Mammary epithelial cell (primary cell): ENCODE data around the gene ZSCAN26.

Experiments
- CTCF ChIP-seq, 2 donors: IDR thresholded peaks in 1 of 2; conservative IDR thresholded peaks in 1 of 2; 2 replicates each; pipeline ENCODE4 v1.5.1; 2011 to 2012; ENCODE audit warnings: inconsistent platforms in 2 of 2, low read length in 2 of 2, mild to moderate bottlenecking in 2 of 2, control low read depth in 1 of 2, low read depth in 1 of 2; ENCODE audit not compliant: insufficient read depth in 1 of 2; ENCODE audit errors: extremely low read depth in 1 of 2
- EZH2 ChIP-seq: IDR thresholded peaks from 2 replicates; pipeline ENCODE4 v1.6.1; 2012; ENCODE audit warnings: low read length, inconsistent platforms, borderline replicate concordance

GRCh38 chr6:28282926-28283325 is 16.0 kb downstream of the ZSCAN26 start:
- TF ChIP-seq CTCF (conservative IDR thresholded peaks at IDR 0.05 in 1 of 2, IDR thresholded peaks at IDR 0.05 in 1 of 2; ENCODE audit: extremely low read depth in 1 of 2, insufficient read depth in 1 of 2, low read depth in 1 of 2, low read length in 2 of 2) (no peak), EZH2 (no peak)
